Measurements from ENCODE around the gene OSCP1.
A peak's percentile ranks its signal among the peaks of the same experiment; 100 is the strongest.

The OSCP1 gene

DNA sequence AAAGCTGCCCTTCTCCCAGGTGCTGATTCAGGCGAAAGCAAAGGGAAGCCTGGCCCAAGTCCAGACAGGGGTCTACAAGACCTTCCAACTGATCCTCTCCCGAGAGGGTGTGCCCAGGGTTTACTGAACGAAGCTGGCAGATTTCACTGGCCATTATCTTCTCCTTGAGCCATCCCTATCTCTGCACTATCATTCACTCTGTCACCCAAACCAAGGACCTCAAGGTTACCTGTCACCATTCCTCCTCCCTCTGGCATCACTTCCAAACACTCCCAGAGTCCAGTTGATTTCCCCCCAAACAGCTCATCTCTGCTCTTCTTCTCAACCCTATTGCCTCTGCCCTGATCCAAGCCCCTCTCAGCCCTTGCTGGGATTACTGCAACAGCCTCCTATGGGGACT, 69.5 kb downstream of the OSCP1 start:
- no peak for DNase-seq

DNA sequence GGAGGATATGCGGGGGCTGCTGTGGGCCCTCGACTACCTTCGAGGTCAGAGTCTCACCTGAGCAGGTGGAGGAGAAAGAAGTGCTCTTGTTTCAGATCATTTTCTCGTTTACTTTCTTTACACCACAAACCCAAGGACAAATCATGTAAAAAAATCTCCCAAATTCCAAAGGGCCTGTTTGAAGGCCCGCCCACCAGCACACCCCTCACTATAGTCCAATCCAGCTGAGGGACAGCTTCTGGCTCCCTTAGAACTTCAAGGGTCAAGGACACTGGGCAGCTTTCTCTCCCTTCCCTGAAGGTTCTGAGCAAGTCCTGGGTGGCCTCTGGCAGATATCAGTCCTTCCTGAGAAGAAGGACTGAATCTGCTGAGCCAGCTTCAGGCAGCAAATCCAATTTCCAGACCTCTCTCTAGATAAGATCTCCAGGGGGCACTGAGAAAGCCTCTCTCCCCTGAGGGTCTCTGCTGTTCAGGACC, 70.1 kb downstream of the OSCP1 start:
- no peak for DNase-seq

DNA sequence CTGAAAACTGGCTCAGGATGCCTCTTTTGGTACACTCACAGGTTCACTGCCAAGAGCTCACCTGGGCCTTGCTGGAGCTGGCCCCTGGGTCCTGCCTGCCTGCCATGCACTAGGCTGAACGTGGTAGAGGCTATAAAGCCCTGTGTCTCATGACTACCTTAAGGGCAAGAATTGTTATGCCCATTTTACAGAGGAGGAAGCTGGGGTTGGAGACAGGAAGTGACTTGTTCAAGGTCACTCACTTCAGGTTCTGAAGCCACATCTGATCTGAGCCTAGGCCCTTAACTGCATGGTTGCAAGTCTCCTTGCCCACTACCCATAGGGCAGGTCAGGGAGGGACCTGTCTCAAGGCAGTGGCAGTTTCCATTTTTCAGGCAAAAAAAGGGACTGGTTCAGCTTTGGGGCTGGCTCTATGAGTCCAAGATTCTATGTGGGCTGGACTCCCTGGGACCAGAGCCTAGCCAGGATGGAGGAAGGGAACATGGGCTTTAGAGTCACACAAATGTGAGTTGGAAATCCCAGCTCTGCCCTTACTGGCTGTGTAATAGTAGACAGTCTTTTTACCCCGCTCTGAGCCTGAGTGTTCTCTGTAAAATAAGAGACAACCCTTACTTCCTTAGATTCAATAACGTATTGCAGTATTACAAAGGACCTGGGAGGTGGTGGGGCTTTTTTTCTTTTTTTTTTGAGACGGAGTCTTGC, 72.3 kb downstream of the OSCP1 start:
- DNase-seq, result peak; percentile 17

- DNase-seq, result no peak
Measured at GRCh38 chr1:36372617-36373016, 77.6 kb downstream of the OSCP1 start.

- peak; percentile 84 for DNase-seq
Measured at GRCh38 chr1:36369061-36369861, 81.0 kb downstream of the OSCP1 start.

All from CD4-positive, alpha-beta T cell treated with Interleukin-12 subunit alpha and Interleukin-12 subunit beta, for 1 hour (primary cell).